Stimulated activated CD4-positive, alpha-beta T cell treated with anti-CD3 and anti-CD28 coated beads, Interleukin-1b, Interleukin-23, amount 100 ng/mL, for 4 hours (primary cell): ENCODE data around the gene INA.
"Not testable (repeated sequence)": the region's sequence is repeated elsewhere in the genome, so short reads cannot be mapped to it uniquely, and the experiment has no call there.

Experiments
- DNase-seq, 2 donors: peaks; one replicate each; pipeline ENCODE4 v3.0.0-alpha.2; 2020; ENCODE audit warnings: low read depth in 2 of 2

The INA gene

DNA sequence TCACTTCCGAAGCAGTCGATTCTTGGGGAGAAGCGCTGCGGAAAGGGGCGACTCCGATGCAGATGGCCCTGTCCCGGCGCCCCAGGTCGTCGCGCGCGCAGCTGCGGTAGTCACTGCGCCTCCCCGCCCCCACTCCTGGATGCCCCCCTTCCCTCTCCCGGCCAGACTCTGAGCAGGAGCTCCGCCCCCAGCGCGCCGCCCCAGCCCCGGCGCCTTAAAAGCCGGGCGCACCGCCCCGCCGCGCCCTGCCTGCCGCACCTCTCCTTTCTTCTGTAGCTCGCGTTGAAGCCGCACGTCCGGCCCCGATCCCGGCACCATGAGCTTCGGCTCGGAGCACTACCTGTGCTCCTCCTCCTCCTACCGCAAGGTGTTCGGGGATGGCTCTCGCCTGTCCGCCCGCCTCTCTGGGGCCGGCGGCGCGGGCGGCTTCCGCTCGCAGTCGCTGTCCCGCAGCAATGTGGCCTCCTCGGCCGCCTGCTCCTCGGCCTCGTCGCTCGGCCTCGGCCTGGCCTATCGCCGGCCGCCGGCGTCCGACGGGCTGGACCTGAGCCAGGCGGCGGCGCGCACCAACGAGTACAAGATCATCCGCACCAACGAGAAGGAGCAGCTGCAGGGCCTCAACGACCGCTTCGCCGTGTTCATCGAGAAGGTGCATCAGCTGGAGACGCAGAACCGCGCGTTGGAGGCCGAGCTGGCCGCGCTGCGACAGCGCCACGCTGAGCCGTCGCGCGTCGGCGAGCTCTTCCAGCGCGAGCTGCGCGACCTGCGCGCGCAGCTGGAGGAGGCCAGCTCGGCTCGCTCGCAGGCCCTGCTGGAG lies at the start of gene INA:
INA (plus strand) TSS at position 243 of the 817 bp plus-strand sequence; CDS start at position 317, 74 bp downstream.
- peak in 1 of 2 donors; percentile 8 for DNase-seq

DNA sequence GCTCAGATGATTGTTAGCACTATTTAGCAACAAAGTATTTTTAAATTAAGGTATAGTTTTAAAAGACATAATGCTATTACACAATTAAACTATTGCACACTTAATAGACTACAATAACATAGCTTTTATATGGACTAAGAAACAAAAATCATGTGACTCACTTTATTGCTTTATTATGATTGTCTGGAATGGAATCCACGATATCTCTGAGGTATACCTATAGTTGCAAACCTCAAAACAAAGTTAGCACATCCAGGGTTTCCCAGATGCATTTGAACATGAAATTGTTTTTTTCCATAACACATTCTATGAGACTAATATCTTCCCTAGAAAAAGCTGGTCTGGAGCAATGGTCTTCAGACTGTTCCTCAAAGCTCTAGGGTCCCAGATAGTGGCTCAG lies 49.5 kb upstream of the INA start:
- no peak for DNase-seq

- DNase-seq, result no peak
These were observed 45.8 kb upstream of the INA start for GRCh38 chr10:103231047-103231551.

DNA sequence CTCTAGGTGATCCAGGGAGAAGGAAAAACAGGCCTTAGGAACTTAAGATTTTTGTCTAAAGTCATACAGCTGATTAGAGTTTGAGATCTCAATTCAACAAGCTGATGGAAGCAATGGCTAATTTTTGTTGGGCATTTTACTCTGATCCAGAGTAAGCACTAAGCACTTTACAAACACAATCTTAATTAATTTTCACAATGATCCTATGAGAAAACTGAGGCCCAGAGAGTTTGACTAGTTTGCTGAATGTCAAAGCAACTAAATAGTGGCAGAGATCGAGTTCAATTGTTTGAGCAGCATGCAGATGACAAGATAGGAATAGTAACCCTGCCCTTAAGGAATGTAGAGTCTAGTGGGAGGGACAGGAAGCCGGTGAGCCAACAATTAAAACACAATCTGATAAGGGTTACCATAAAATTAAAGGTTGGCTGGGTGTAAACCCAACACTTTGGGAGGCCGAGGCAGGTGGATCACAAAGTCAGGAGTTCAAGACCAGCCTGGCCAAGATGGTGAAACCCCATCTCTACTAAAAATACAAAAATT lies 44.7 kb upstream of the INA start:
- no peak for DNase-seq

GRCh38 chr10:103232772-103233488 lies 44.0 kb upstream of the INA start:
- no peak for DNase-seq

DNA sequence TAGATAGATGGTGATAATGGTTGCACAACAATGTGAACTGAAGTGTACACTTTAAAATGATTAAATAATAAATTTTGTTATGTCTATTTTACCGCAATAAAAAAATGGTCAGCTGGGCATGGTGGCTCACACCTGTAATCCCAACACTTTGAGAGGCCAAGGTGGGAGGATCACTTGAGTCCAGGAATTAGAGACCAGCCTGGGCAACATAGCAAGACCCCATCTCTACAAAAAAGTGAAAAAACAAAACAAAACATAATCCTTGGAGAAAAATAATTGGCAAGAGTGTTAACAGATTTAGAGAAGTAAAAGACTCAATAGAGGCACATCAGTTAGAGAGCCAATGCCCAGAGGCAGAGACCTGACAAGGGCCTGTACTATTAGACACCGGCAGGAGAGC lies 41.2 kb upstream of the INA start:
- no peak for DNase-seq

DNA sequence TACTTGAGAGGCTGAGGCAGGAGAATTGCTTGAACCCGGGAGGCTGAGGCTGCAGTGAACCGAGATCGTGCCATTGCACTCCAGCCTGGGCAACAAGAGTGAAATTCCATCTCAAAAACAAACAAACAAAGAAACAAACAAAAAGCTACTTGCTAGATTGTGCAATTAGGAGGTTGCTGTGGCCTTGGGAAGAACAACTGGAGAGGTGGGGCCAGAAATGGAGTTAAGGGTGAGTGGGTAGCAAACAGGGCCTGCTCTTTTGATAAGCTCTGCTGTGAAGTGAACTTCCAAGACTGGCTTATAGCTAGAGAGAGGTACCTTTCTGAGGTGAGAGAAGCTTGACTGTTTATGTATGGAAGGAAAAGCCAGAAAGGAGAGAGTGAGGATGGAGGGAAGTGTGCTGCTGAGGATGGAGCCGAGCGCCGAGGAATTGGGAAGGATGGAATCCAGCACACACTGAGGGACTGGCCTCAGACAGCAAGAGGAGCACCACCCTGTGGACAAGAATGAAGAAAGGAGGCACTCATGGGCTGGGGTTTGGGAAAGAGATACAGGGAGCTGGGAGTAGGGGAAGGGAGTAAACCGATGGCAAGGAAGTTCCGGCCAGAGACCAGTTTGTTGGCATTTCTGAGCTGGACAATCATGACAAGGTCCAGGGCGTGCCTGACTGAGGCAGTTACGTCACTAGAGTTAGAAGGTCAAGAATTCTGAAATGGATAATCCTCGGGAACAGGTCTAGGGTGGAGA lies 38.3 kb upstream of the INA start:
- no peak for DNase-seq

GRCh38 chr10:103241262-103242011 lies 35.5 kb upstream of the INA start:
- DNase-seq, result no peak

DNA sequence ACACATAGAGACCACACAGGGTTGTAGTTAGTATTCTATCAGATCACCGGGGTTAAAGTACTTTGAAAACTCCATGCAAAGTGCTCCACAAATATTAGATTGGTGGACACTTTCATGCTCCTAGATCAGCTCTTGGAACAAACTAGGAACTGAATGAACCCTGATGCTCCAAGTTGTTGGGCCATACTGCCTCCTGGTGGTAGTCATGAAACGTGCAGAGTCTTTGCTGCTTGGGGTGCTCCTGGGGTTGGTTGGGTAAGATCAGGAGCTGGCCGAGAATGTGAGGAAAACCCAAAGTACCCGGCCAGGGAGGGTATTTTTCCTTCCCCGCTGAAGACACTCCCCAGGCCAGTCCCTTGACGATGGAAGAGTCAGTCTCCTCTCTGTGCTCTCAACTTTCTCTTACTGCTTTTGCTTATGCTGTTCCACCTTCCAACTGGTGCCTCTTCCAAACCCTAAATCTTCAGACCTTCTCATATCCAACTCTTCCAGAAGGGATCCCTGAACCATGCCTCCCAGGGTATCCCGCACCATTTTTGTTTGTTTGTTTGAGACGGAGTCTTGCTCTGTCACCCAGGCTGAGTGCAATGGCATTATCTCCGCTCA lies 32.2 kb upstream of the INA start:
- DNase-seq, result peak; percentile 36 to 53

DNA sequence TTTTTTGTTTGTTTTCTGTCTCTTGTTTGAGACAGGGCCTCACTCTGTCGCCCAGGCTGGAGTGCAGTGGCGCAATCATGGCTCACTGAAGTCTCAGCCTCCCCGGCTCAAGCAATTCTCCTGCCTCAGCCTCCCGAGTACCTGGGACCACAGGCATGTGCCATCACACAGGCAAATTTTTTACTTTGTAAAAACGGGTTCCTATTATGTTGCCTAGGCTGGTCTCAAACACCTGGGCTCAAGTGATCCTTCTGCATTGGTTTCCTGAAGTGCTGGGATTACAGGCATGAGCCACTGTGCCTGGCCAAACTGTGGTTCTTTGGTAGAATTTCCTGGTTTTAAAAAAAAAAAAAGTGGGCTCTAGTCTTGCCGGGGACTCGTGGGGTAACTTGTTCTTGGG lies 31.4 kb upstream of the INA start, which contains the start of gene RPEL1:
RPEL1 (plus strand) TSS at position 301 of the 400 bp plus-strand sequence. CDS start 110 bp downstream, outside the sequence.
- not testable (repeated sequence) for DNase-seq

DNA sequence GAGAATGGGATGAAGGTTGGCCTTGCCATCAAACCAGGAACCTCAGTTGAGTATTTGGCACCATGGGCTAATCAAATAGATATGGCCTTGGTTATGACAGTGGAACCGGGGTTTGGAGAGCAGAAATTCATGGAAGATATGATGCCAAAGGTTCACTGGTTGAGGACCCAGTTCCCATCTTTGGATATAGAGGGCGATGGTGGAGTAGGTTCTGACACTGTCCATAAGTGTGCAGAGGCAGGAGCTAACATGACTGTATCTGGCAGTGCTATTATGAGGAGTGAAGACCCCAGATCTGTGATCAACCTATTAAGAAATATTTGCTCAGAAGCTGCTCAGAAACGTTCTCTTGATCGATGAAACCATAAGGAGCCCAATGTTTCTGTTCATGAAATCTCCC lies 30.6 kb upstream of the INA start:
- DNase-seq, result no peak

- no peak for DNase-seq
These were observed 22.8 kb upstream of the INA start for GRCh38 chr10:103254113-103254512.

GRCh38 chr10:103254538-103255325 lies 22.2 kb upstream of the INA start:
- no peak for DNase-seq

GRCh38 chr10:103256613-103257012 lies 20.3 kb upstream of the INA start:
- no peak for DNase-seq

- no peak for DNase-seq
These were observed 19.1 kb upstream of the INA start for GRCh38 chr10:103257812-103258211.

- not testable (repeated sequence) for DNase-seq
These were observed 18.0 kb upstream of the INA start for GRCh38 chr10:103258928-103259327.

- no peak for DNase-seq
These were observed 16.9 kb upstream of the INA start for GRCh38 chr10:103259989-103260388.

DNA sequence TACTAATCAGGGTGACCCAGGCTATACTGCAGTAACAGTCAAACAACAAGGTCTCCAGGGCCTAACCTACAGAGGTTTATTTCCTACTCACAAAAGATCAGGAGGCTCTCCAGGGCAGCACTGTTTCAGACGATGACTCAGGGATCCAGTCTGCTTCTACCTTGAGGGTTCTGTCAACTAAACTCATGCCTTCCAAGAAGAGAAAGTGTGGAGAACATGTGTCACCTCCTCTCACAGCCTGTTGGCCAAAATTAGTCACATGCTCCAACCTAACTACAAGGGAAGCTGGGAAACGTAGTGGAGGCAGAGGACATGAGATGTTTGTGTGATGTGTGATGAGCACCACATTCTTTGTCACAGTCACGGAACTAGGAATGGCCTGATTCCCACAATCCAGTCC lies 14.7 kb upstream of the INA start:
- no peak for DNase-seq

DNA sequence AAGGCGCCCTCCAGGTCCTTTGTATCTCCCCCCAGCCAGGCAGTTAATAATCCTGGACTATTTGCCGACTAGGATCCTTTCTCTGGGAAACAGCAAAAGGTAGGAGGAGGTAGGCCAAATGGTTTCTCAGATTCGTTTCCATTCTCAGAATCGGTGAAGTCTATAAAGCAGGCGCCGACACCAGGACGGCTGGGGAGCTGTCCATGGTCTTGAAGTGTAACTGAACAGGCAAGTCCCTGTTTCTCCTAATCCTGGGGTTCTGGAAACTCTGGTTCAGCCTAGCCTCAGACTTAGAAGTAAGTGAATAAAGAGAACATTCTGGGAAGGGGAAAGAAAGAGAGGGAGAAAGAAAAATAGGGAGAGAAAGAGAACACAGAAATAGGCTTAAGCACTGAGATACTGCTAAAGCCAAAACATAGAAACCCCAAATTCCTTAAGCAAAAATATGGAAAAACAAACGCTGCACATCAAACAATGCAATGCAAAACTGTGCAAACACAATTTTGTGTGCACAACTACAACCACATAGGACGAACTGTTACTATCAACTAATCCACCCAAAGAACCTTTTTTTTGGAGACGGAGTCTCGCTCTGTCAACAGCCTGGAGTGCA lies 11.1 kb upstream of the INA start:
- DNase-seq, result peak in 1 of 2 donors; percentile 22
